CD4-positive, alpha-beta T cell treated with Interferon alpha-2 for 1 hour (primary cell): Measurements from ENCODE around the gene DYRK1A.

Source experiments
- DNase-seq, 2 donors: peaks; one replicate each; pipeline ENCODE4 v3.0.0-alpha.2; 2020 to 2022

DYRK1A gene

GRCh38 chr21:37452227-37452626, 85.7 kb downstream of the DYRK1A start:
- no peak for DNase-seq

DNA sequence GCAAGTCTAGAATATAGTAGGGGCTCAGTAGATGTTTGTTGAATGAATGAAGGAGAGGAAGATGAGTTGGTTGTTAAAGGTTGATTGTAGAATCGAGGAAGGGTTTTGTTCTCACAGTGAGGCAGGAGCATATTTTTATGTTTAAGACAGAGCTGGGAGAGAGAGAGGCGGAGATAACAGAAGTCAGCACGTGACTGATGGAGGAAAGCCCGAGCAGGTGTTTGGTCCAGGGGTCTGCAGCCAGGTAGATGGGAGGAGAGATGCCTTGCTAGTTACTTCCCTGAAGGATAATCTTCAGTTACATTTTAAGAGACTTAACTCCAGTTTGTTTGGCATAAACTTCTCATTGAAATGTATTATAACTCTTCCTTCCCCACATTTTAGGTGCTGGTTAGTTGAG, 86.8 kb downstream of the DYRK1A start:
- DNase-seq: no peak

GRCh38 chr21:37454869-37455503, 88.4 kb downstream of the DYRK1A start:
- DNase-seq: no peak

GRCh38 chr21:37455504-37455911, 88.9 kb downstream of the DYRK1A start:
- DNase-seq: no peak

GRCh38 chr21:37458669-37459276, 92.2 kb downstream of the DYRK1A start:
- no peak for DNase-seq

- no peak for DNase-seq
Observed at GRCh38 chr21:37459575-37459974, 93.0 kb downstream of the DYRK1A start.

DNA sequence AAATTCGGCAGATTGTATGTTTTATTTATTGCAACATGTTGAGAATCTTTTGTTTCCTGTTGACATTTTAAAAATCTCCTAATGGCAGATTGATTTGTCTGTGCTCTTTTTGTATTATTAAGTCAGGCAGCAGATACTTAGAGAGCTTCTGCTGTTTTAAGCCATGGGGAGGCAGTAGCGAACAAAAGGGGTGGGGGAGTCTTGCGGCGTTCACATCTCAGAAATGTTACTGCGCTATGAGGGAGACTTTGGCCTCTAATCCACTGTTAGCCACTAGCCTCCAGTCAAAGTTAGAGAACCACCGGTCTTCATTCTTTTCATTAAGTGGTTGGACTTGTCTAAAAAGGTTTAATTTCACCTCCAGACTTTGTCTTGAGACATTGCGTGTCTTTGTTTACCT, 93.6 kb downstream of the DYRK1A start:
- DNase-seq: no peak

- DNase-seq: peak in 1 of 2 donors; percentile 65
Observed at GRCh38 chr21:37461479-37461878, 94.9 kb downstream of the DYRK1A start.

DNA sequence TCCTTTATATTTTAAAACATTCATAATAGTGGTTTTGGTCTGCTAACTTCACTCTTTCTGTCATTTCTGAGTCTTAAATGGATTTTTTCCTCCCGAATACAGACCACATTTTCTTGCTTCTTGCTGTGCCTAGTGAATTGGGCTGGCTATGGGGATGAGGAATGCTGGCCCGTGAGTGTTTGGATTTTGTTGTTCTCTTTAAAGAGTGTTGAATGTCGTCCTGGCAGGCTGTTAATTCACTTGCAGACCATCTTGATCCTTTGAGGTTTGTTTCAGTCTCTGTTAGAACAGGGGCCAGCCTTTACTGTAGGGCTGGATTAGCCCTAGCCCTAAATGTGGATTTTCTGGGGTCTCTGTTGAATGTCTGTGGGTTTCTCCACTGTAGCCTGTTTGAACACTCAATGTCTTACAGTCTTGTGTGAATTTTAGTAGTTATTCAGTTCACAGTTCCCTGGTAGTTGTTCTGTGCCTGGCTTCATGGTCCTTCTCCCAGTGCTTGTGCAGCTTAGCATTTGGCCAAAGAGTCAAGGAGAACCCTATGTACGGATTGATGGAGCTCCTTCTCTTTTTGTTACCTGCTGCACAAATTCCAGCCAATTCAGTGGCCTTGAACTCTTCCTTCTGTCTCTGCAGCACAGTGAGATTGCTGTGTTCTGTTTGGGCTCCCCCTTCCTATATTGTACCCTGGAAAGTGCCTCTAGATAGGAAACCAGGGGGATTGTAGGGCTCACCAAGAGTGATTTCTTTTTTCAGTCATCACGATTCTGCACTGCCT, 95.7 kb downstream of the DYRK1A start:
- DNase-seq: no peak

DNA sequence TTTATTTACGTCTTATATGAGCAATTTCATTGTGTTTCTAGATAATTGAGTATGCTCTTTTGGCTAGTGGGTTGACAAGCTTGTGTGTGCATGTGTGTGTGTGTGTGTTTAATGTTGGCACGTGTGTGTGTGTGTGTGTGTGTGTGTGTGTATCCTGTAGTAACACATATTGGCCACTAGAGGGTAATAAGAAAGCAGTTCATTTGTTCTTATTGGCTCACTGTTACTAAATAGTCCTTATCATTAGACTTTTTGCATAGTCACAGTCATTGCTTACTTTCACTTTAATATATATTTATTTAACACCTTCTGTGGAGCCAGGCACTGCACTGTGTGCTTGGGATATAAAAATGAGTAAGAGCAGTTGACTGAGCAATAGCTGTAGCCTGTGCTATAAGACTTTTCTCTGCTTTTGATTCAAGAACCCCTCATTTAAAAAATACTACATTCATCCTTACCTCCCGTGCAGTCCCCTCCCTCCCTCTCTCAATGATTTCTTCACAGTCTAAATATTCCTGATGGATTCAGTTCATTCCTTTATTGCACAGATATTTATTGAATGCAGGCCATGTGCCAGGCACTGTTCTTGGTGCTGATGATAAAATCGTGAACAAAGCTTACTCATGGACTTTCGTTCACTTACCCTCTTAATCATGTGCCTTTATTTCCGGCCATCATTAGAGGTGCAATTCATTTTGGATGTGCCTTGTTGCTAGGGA, 96.7 kb downstream of the DYRK1A start:
- DNase-seq: peak; percentile 33 to 70

GRCh38 chr21:37467082-37467481, 100.5 kb downstream of the DYRK1A start:
- DNase-seq: no peak

GRCh38 chr21:37468909-37469308, 102.3 kb downstream of the DYRK1A start:
- no peak for DNase-seq

GRCh38 chr21:37469441-37469840, 102.9 kb downstream of the DYRK1A start:
- DNase-seq: no peak

DNA sequence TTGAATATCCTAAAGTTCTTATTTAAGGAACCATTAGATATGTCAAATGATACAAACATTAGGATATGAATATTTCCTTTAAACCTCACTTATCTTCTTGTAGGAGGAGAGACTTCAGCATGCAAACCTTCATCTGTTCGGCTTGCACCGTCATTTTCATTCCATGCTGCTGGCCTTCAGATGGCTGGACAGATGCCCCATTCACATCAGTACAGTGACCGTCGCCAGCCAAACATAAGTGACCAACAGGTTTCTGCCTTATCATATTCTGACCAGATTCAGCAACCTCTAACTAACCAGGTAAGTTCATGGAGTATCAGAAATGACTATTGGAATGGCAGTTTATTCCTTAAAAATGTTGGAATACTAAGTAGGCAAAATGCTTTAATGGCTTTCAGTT, 106.0 kb downstream of the DYRK1A start:
- DNase-seq: no peak

DNA sequence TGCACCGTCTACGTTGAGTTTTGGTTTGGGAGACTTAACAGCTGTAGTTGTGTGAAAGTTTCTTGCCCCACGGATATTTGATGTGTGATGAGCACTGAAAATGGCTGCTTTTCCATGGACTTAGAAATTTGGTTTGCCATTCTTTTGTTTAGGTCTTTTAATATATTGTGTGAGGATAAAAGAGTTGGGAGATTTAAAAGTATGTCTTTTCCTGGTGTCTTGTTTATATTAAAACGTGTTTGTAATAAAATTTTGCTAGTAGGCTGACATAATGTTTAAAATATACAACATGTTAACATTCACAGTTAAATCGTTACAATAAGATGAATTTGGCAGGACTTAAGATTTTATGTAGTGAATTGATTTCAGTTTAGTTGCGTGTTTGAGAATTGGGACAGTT, 106.9 kb downstream of the DYRK1A start:
- DNase-seq: no peak

DNA sequence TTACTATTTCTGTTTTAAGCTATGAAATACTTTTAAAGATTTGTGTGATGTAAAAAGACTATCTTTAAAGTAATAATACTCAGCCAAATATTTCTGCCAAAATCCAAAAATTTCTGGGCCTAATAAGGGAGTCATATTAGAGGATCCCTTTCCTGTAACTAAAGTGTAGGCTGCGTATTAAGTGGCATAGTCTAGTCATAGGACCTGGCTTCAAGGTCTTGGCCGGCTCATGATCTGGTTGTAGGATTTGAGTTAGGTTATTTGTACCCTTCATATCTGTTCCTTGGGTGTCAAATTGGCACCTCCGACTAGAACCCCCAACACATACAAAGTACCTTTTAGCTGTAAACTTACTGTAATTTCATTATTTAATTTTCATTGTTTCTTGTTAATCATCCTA, 107.8 kb downstream of the DYRK1A start:
- no peak for DNase-seq

DNA sequence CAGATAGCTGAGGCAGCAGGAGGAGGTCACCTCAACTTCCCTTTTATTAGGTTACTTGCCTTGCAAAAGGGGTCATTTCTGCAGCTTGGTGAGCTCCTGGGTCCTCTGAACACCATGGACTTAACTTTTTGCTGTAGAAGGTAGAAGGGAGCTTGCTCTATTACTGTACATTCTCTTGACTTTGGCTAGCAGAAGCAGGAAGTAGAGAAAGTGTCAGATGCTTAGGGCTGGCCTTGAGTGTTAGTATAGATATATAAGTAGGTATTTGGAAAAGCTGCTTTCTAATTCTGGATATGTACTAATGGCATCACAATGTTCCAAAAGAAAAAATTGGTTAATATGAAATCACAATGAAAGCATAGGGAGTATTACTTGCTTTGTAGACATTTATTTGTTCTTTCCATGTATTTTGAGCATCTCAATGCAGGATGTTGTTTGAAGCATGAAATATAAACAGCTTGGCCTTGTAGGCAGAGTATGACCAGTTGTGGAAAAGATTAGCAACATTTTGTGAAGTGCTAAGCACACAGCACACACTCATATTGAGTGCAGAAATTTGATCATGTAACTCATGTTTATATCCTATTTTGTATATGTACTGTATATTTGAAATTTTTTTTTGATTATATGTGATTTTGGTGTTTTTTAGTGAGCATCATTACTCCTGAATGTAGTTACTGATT, 108.8 kb downstream of the DYRK1A start:
- DNase-seq: no peak

- no peak for DNase-seq
Observed at GRCh38 chr21:37478794-37479193, 112.2 kb downstream of the DYRK1A start.

DNA sequence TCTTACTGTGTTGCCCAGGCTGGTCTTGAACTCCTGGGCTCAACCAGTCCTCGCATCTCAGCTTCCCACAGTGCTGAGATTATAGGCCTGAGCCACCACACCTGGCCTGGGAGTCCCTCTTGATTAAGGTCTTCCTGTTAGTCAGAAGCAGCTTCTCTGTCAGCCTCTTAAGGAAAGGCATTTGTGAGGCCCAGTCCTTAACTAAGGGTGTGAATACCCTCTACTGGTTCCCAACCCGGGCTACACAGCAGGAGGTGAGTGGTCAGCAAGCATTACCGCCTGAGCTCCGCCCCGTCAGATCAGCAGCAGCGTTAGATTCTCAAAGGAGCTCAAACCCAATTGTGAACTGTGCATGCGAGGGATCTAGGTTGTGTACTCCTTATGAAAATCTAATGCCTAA, 117.2 kb downstream of the DYRK1A start:
- DNase-seq: no peak

DNA sequence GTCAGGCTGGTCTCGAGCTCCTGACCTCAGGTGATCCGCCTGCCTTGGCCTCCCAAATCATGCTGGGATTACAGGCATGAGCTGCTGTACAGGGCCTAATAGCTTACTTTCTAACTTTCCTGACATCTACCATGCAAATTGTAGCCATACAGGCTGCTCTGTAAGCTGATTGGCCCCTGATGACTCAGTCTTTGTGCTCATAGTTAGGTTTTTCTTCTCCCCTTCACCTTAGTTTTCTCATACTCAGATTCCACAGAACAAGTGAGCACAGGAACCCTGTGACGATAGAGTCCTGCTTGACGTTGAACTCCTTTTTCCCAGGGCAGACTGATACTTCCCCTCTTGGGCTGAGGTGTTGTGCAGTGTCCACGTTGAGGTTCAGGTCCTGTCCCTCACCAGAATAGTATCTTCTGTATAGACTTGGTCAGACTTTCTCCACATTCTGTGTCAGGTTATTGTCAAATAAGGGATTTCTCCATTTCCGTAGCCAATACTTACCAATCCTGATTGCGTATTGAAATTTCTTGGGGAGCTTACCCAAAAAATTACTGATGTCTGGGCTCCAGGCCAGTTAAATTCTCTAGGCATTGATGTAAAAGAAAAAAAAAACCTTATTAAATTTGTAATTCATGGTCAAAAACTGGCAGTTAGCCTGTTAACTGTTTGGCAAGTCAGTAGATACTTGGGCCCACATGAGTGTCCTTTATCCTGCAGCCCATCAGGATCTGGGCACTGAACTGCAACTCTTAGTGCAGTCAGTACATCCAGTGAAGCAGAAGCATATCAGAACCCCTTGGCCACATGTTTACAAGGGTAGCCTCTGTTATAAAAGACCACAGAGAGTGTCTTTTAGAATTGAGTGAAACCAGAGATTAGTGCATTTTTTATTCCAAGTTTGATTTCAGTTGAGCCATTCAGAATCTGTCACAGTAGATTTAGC, 118.2 kb downstream of the DYRK1A start:
- DNase-seq: no peak

GRCh38 chr21:37489553-37489952, 123.0 kb downstream of the DYRK1A start:
- DNase-seq: no peak

DNA sequence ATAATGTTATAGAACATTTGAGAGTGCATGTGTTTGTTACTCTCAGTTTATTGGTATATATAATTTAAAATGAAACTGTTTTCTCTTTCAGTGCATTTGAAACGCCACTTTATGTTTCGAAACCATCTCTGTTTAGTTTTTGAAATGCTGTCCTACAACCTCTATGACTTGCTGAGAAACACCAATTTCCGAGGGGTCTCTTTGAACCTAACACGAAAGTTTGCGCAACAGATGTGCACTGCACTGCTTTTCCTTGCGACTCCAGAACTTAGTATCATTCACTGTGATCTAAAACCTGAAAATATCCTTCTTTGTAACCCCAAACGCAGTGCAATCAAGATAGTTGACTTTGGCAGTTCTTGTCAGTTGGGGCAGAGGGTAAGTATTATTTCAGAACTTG, 123.5 kb downstream of the DYRK1A start:
- DNase-seq: no peak
